Fibroblast of lung (primary cell): ENCODE data around the gene DEGS2.

ENCODE experiments used
- CTCF ChIP-seq, 2 donors: IDR thresholded peaks in 1 of 2; conservative IDR thresholded peaks in 1 of 2; 1 replicate in 1 of 2; 2 replicates in 1 of 2; pipeline ENCODE4 v1.5.1; 2011 to 2012; ENCODE audit warnings: low read length in 2 of 2, control low read depth in 1 of 2, inconsistent platforms in 1 of 2, low read depth in 1 of 2, mild to moderate bottlenecking in 1 of 2
- EZH2 ChIP-seq: IDR thresholded peaks from 2 replicates; pipeline ENCODE4 v1.5.1; 2012; ENCODE audit warnings: low read length, control low read depth, mild to moderate bottlenecking; ENCODE audit errors: missing control alignments

- no peak for TF ChIP-seq CTCF (conservative IDR thresholded peaks at IDR 0.05 in 1 of 2, IDR thresholded peaks at IDR 0.05 in 1 of 2; ENCODE audit: low read depth in 1 of 2, low read length in 2 of 2)
- no peak for TF ChIP-seq EZH2
Observed at GRCh38 chr14:100124551-100125088, 34.8 kb downstream of the DEGS2 start.
